Neural cell (in vitro differentiated cells): Measurements from ENCODE around the gene TSR1. TPM values are rescaled to one million over a fixed set of nuclear protein-coding genes. Genes with fewer than 3 reads are reported as not detected.

Source experiments
- H2AFZ ChIP-seq: fragments of 200-600, 300-800 bp; sonication (generic), shearing (Covaris generic); 2 replicates; pipeline ENCODE4 v1.6.0; 2014; ENCODE audit warnings: low read depth, mild to moderate bottlenecking, antibody characterized with exemption, low read length, moderate library complexity
- H3F3A ChIP-seq: fragments of 200-600 bp; shearing (Covaris generic); 2 replicates; pipeline ENCODE4 v1.6.1; 2016; ENCODE audit warnings: mild to moderate bottlenecking, moderate library complexity, mixed read lengths, antibody characterized with exemption, low read length; ENCODE audit not compliant: insufficient read depth, poor library complexity, severe bottlenecking
- H3K27ac ChIP-seq: fragments of 200-600, 300-800 bp; sonication (generic), shearing (Covaris generic); 2 replicates; pipeline ENCODE4 v1.5.1; 2014; ENCODE audit warnings: mild to moderate bottlenecking, low read length, moderate library complexity
- H3K27me3 ChIP-seq: fragments of 300-800, 200-600 bp; sonication (generic), shearing (Covaris generic); 2 replicates; pipeline ENCODE4 v1.6.0; 2014; ENCODE audit warnings: mild to moderate bottlenecking, low read depth, low read length, moderate library complexity; ENCODE audit not compliant: insufficient read depth
- H3K36me3 ChIP-seq: fragments of 300-800, 200-600 bp; sonication (generic), shearing (Covaris generic); 2 replicates; pipeline ENCODE4 v1.5.1; 2014; ENCODE audit warnings: mild to moderate bottlenecking, antibody characterized with exemption, low read length, moderate library complexity; ENCODE audit not compliant: insufficient read depth
- H3K4me2 ChIP-seq: fragments of 300-800, 200-600 bp; sonication (generic), shearing (Covaris generic); 2 replicates; pipeline ENCODE4 v1.6.0; 2014; ENCODE audit warnings: mild to moderate bottlenecking, low read length
- H3K4me3 ChIP-seq: fragments of 300-800, 200-600 bp; sonication (generic), shearing (Covaris generic); 2 replicates; pipeline ENCODE4 v1.5.1; 2014; ENCODE audit warnings: mild to moderate bottlenecking, low read length, moderate library complexity
- H3K79me2 ChIP-seq: fragments of 200-600 bp; shearing (Covaris generic); replicated peaks from 2 replicates; pipeline ENCODE4 v1.6.0; 2014; ENCODE audit warnings: mild to moderate bottlenecking, low read length, moderate library complexity; ENCODE audit not compliant: insufficient read depth
- H3K9ac ChIP-seq: fragments of 300-800, 200-600 bp; sonication (generic), shearing (Covaris generic); 2 replicates; pipeline ENCODE4 v1.6.1; 2016; ENCODE audit warnings: mild to moderate bottlenecking, low read length, mixed read lengths
- H3K9me2 ChIP-seq: fragments of 200-600 bp; shearing (Covaris generic); 2 replicates; pipeline ENCODE4 v1.6.1; 2016; ENCODE audit warnings: mild to moderate bottlenecking, low read length, mixed read lengths; ENCODE audit not compliant: insufficient read depth
- H3K9me3 ChIP-seq: fragments of 200-600, 300-800 bp; sonication (generic), shearing (Covaris generic); 2 replicates; pipeline ENCODE4 v1.6.1; 2016; ENCODE audit warnings: mild to moderate bottlenecking, mixed run types, low read length, moderate library complexity, mixed read lengths
- H4K20me1 ChIP-seq: fragments of 200-600 bp; shearing (Covaris generic); 2 replicates; pipeline ENCODE4 v1.6.1; 2016; ENCODE audit warnings: mild to moderate bottlenecking, mixed run types; ENCODE audit not compliant: insufficient read depth
- EP300 ChIP-seq: fragments of 450-650 bp; conservative IDR thresholded peaks from 2 replicates; pipeline ENCODE4 v1.6.1; 2014; ENCODE audit warnings: antibody characterized with exemption, mild to moderate bottlenecking, moderate library complexity; ENCODE audit not compliant: poor library complexity, severe bottlenecking
- EZH2 ChIP-seq: fragments of 200-600, 300-800 bp; shearing (Covaris generic), sonication (generic); IDR thresholded peaks from 2 replicates; pipeline ENCODE4 v1.6.1; 2014; ENCODE audit warnings: antibody characterized with exemption, low read length, borderline replicate concordance, mild to moderate bottlenecking; ENCODE audit not compliant: insufficient read depth, poor library complexity, severe bottlenecking
- MXI1 ChIP-seq: fragments of 450-650 bp; conservative IDR thresholded peaks from 2 replicates; pipeline ENCODE4 v1.6.1; 2014; ENCODE audit warnings: antibody characterized with exemption, mild to moderate bottlenecking; ENCODE audit not compliant: poor library complexity, severe bottlenecking
- POLR2AphosphoS5 ChIP-seq: IDR thresholded peaks from 2 replicates; pipeline ENCODE4 v1.6.1; 2012
- RAD21 ChIP-seq: fragments of 450-650 bp; conservative IDR thresholded peaks from 2 replicates; pipeline ENCODE4 v1.6.1; 2014; ENCODE audit warnings: antibody characterized with exemption, mild to moderate bottlenecking, moderate library complexity
- SMC3 ChIP-seq: fragments of 450-650 bp; conservative IDR thresholded peaks from 2 replicates; pipeline ENCODE4 v1.6.1; 2014; ENCODE audit warnings: antibody characterized with exemption, mild to moderate bottlenecking, moderate library complexity; ENCODE audit not compliant: poor library complexity
- TAF1 ChIP-seq: IDR thresholded peaks from 2 replicates; pipeline ENCODE4 v1.6.1; 2012; ENCODE audit warnings: low read depth
- polyA plus RNA-seq: library from polyadenylated mRNA; depleted of rRNA; stranded (reverse); fragments of >200 nt; gene quantifications from 2 replicates; pipeline ENCODE4 v1.2.3, GENCODE V29; 2014
- TF ChIP-seq, protein P1 (sequence below): IDR thresholded peaks from 2 replicates; pipeline ENCODE4 v1.6.1; 2012; ENCODE audit warnings: borderline replicate concordance
- TF ChIP-seq, protein P2 (sequence below): fragments of 450-650 bp; IDR thresholded peaks from 2 replicates; pipeline ENCODE4 v1.5.1; 2014; ENCODE audit warnings: antibody characterized with exemption, mild to moderate bottlenecking, moderate library complexity; ENCODE audit not compliant: poor library complexity, severe bottlenecking

Gene TSR1
- polyA plus RNA-seq, 1 donor from 2014 or later = 31.8 TPM

DNA sequence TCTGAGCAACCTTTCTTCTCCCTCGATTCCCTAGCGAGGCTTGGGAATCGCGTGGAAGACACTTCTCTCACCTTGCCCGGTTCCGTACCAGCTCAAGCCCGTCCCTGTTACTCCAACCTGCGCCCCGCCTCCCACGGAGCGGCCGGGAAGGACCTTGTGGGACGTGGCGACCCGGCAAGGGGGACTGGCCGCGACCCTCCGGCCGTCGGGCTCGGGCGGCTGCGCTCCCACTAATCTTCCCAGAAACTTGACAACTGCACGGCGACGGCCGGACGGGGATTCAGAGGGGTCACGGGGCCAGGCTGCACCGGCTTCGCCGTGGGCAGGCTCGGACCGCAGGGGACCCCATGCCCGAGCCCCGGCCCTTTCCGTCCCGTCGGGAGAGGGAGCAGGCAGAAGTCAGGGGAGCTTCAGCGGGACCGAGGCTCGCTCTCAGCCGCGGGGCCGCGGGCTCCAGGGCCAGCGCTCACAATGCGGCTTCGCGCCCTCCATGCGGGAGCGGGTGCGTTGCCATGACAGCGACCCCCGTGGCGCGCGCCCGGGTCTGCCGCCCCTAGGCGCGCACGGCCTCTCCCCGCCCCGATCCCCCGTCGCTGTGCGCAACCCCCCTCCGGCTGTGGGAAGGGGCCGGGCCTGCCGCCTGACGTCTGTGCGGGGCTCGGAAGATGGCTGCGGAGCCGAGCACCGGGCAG, 741 bp upstream of the TSR1 start, which contains the start of gene SGSM2 (continued):
- TF ChIP-seq MXI1 (peak; percentile 62), RAD21 (no peak)

DNA sequence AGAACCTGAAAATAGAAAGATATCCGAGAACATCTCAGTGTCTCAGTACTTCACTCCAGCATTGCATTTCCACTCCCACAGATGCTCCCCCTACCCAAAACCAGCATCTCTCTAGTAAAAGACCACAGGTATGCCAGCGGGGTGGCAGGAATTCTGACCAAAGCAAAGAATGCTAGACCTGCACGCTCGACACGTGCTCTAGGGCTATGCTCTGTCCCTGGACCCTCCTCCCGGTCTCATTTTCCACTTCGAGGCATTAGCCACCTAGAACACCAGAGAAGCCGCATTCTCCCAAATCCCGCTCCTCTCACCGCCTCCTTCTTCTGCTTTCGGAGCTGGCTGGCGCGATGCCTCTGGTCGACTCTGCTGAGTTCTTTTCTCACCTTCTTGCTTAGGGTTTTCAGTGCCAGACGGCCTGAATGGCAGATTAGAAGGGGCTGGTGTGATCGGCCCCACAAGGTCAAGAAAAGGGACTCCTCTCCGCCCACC, 487 bp downstream of the TSR1 start:
- no peak overlapping the region for H2AFZ ChIP-seq
- peak overlapping the region; percentile 91 for H3K27ac ChIP-seq

DNA sequence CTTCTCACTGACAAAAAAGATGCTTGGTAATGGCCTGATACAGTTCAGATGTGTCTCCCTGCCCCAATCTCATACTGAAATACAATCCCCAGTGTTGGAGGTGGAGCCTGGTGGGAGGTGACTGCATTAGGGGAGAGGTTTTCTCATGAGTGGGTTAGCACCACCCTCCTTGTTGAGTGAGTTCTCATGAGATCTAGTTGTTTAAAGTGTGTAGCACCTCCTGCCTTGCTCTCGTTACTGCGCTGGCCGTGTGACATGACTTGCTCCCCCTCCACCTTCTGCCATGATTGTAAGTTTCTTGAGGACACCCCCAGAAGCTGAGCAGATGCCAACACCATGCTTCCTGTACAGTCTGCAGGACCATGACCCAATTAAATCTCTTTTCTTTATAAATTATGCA, 5.0 kb downstream of the TSR1 start:
- Histone ChIP-seq H2AFZ (no peak overlapping the region), H3K4me3 (no peak overlapping the region), H3K9me2 (no peaks in the 10 kb centered on the region), H3K9me3 (no peaks in the 10 kb centered on the region), H3K27me3 (no peaks in the 10 kb centered on the region), H3K9ac (no peak overlapping the region), H3F3A (no peaks in the 10 kb centered on the region), H4K20me1 (no peaks in the 10 kb centered on the region), H3K79me2 (peaks cover 14% of the 10 kb centered on the region), H3K27ac (no peak overlapping the region), H3K4me2 (no peak overlapping the region), H3K36me3 (no peaks in the 10 kb centered on the region)
- TF ChIP-seq, protein P1, sequence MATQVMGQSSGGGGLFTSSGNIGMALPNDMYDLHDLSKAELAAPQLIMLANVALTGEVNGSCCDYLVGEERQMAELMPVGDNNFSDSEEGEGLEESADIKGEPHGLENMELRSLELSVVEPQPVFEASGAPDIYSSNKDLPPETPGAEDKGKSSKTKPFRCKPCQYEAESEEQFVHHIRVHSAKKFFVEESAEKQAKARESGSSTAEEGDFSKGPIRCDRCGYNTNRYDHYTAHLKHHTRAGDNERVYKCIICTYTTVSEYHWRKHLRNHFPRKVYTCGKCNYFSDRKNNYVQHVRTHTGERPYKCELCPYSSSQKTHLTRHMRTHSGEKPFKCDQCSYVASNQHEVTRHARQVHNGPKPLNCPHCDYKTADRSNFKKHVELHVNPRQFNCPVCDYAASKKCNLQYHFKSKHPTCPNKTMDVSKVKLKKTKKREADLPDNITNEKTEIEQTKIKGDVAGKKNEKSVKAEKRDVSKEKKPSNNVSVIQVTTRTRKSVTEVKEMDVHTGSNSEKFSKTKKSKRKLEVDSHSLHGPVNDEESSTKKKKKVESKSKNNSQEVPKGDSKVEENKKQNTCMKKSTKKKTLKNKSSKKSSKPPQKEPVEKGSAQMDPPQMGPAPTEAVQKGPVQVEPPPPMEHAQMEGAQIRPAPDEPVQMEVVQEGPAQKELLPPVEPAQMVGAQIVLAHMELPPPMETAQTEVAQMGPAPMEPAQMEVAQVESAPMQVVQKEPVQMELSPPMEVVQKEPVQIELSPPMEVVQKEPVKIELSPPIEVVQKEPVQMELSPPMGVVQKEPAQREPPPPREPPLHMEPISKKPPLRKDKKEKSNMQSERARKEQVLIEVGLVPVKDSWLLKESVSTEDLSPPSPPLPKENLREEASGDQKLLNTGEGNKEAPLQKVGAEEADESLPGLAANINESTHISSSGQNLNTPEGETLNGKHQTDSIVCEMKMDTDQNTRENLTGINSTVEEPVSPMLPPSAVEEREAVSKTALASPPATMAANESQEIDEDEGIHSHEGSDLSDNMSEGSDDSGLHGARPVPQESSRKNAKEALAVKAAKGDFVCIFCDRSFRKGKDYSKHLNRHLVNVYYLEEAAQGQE = no peak
- no peak for TF ChIP-seq EP300
- TF ChIP-seq MXI1 = no peak
- no peak for TF ChIP-seq POLR2AphosphoS5
- no peak for TF ChIP-seq TAF1
- TF ChIP-seq, protein P2, sequence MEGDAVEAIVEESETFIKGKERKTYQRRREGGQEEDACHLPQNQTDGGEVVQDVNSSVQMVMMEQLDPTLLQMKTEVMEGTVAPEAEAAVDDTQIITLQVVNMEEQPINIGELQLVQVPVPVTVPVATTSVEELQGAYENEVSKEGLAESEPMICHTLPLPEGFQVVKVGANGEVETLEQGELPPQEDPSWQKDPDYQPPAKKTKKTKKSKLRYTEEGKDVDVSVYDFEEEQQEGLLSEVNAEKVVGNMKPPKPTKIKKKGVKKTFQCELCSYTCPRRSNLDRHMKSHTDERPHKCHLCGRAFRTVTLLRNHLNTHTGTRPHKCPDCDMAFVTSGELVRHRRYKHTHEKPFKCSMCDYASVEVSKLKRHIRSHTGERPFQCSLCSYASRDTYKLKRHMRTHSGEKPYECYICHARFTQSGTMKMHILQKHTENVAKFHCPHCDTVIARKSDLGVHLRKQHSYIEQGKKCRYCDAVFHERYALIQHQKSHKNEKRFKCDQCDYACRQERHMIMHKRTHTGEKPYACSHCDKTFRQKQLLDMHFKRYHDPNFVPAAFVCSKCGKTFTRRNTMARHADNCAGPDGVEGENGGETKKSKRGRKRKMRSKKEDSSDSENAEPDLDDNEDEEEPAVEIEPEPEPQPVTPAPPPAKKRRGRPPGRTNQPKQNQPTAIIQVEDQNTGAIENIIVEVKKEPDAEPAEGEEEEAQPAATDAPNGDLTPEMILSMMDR = no peak

More for the DNA sequence above, 487 bp downstream of the TSR1 start:
- H4K20me1 ChIP-seq = no peaks in the 10 kb centered on the region
- H3K27me3 ChIP-seq = no peaks in the 10 kb centered on the region
- peaks cover 29% of the 10 kb centered on the region for H3K79me2 ChIP-seq
- H3K9ac ChIP-seq = peak overlapping the region; percentile 84
- TF ChIP-seq POLR2AphosphoS5 = no peak
- no peak for TF ChIP-seq SMC3
- no peak for TF ChIP-seq RAD21
- TF ChIP-seq MXI1 = no peak
- TF ChIP-seq EP300 = no peak
- TF ChIP-seq, protein P2 = no peak
- TF ChIP-seq, protein P1 = no peak
- TF ChIP-seq EZH2 = no peak
- TF ChIP-seq TAF1 = no peak
- peak overlapping the region; percentile 87 for H3K4me2 ChIP-seq
- H3K9me3 ChIP-seq = no peaks in the 10 kb centered on the region
- H3K9me2 ChIP-seq = no peaks in the 10 kb centered on the region
- H3K4me3 ChIP-seq = peak overlapping the region; percentile 98
- no peaks in the 10 kb centered on the region for H3F3A ChIP-seq
- no peaks in the 10 kb centered on the region for H3K36me3 ChIP-seq
